ENCODE data around the gene NRG2. TPM values are rescaled to one million over a fixed set of nuclear protein-coding genes. Genes with fewer than 3 reads are reported as not detected.

The NRG2 gene
- total RNA-seq, 1 donor from 2014 or later, result 12.8 TPM

DNA sequence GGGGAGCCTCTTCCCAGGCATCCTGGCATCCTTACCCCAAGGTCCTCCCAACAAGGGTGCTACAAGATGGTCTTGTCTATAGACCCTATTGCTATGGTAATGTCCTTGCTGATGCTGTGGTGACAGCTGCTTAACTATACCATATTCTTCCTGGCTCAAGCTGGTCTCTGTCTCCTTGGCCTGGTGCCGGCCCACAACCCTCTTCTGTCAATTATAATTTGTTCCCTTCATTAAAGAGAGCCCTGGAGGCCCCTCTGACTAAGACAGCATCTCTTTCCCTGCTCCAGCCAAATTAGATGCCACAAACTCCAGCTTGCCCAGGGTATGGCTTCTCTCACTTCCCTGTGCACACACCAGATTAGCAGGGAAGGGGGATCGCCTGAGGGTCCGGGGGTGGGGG, 160.8 kb downstream of the NRG2 start:
- TF ChIP-seq, protein P1, sequence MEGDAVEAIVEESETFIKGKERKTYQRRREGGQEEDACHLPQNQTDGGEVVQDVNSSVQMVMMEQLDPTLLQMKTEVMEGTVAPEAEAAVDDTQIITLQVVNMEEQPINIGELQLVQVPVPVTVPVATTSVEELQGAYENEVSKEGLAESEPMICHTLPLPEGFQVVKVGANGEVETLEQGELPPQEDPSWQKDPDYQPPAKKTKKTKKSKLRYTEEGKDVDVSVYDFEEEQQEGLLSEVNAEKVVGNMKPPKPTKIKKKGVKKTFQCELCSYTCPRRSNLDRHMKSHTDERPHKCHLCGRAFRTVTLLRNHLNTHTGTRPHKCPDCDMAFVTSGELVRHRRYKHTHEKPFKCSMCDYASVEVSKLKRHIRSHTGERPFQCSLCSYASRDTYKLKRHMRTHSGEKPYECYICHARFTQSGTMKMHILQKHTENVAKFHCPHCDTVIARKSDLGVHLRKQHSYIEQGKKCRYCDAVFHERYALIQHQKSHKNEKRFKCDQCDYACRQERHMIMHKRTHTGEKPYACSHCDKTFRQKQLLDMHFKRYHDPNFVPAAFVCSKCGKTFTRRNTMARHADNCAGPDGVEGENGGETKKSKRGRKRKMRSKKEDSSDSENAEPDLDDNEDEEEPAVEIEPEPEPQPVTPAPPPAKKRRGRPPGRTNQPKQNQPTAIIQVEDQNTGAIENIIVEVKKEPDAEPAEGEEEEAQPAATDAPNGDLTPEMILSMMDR (IDR thresholded peaks at IDR 0.05), result no peak
- DNase-seq (ENCODE audit: low spot score in 2 of 2), result no peak
- H3K4me1 ChIP-seq, result no peaks in the 10 kb centered on the region
- H3K4me3 ChIP-seq, result no peak overlapping the region
- no peaks in the 10 kb centered on the region for H3K27me3 ChIP-seq
- no peaks in the 10 kb centered on the region for H3K9me3 ChIP-seq
- H3K36me3 ChIP-seq, result peaks cover 0 to 6% of the 10 kb centered on the region in 2 donors
- intact Hi-C loops (cut with DNase I), result no loop called here
- H3K27ac ChIP-seq, result no peak overlapping the region

DNA sequence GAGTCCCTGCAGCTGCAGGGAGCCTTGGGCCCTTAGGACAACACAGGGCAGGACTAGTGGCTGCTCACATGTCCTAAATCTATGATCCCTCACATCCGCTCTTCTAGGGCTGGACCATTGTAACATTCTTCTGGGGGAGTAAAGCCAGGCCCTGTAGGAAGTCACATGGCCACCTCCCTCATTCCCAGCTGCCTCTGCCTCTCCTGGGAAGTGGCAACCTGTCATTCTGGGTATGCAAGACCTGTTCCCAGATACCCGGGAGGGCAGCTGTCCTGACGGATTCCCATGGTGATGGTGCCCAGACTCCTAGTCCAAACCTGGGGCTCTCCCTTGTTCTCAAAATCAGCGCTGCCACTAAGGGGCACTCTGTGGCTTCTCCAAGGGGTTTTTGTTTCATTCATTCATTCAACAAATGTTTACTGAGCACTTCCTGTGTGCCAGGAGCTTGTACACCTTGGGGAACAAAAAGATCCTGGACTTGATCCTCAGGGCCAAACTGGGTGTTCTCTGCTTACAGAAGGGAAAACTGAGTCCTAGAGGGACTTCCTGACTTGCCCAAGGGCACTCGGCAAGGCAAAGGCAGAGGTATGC, 161.9 kb downstream of the NRG2 start:
- no peaks in the 10 kb centered on the region for H3K9me3 ChIP-seq
- no peaks in the 10 kb centered on the region for H3K27me3 ChIP-seq
- no peak overlapping the region for H3K4me3 ChIP-seq
- no peak for DNase-seq (ENCODE audit: low spot score in 2 of 2)
- H3K4me1 ChIP-seq, result no peaks in the 10 kb centered on the region
- intact Hi-C loops (cut with DNase I), result no loop called here
- H3K36me3 ChIP-seq, result peaks cover 0 to 6% of the 10 kb centered on the region in 2 donors
- TF ChIP-seq, protein P1 (IDR thresholded peaks at IDR 0.05), result no peak
- H3K27ac ChIP-seq, result no peak overlapping the region

DNA sequence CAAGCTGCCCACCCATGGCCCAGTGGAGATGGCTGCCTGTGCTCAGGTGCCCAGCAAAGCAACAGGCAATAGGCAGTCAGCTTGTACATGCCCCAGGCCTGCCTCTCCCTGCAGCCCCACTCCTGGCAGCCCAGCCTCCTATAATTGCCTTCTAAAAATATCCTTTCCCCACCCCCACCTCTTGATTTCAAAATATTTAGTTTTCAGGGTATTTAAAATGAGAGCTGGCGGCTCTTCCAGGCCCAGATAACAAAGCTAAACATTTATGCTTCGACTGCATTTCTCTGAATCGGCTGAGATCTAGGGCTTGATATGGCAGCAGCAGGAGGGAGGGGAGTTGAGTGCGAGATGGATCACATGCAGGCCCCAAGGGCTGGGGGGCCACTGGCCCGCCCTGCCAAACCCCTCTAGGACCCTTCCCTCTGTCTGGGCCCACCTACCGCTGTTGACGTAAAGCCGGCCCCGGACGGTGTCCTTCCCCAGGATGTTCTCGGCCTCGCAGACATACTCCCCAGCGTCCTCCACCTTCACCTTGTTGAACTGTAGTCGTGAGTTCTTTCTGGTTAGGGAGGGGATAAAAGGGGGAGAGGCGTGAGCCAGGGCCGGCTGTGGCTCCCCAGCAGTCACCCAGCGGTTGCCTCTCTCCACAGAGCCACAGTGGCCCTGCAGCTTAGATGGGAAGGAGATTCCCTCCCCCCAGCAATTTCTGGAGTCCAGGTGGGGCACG, 162.5 kb downstream of the NRG2 start:
- TF ChIP-seq, protein P1 (IDR thresholded peaks at IDR 0.05), result no peak
- DNase-seq (ENCODE audit: low spot score in 2 of 2), result no peak

DNA sequence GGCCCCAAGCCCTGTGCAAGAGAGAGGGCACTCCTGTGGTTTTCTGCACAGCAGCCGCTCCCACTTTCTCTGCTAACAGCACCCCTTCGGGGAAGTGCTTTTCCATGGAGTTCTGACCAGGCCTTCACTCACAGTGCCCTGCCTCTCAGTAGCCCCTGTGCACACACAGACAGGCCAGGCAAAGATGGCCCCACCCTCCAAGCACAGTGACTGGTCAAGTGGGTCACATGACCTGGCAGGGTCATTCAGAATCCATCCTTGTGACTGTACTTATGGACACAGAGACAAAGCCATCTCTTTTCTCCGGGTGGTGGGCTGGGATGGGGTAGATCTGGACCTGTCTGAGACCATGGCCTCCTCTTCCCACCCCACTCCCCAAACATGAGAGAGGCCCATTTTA, 165.0 kb downstream of the NRG2 start:
- intact Hi-C loops (cut with DNase I), result no loop called here
- no peak for DNase-seq (ENCODE audit: low spot score in 2 of 2)
- Histone ChIP-seq H3K36me3 (no peaks in the 10 kb centered on the region), H3K27me3 (no peaks in the 10 kb centered on the region), H3K4me3 (no peak overlapping the region), H3K9me3 (no peaks in the 10 kb centered on the region), H3K27ac (no peak overlapping the region), H3K4me1 (no peaks in the 10 kb centered on the region)
- TF ChIP-seq, protein P1 (IDR thresholded peaks at IDR 0.05), result no peak

More for the DNA sequence above, 162.5 kb downstream of the NRG2 start:
- H3K36me3 ChIP-seq, result peaks cover 0 to 6% of the 10 kb centered on the region in 2 donors
- no peak overlapping the region for H3K27ac ChIP-seq
- H3K4me3 ChIP-seq, result no peak overlapping the region
- intact Hi-C loops (cut with DNase I), result no loop called here
- H3K4me1 ChIP-seq, result no peaks in the 10 kb centered on the region
- no peaks in the 10 kb centered on the region for H3K9me3 ChIP-seq
- H3K27me3 ChIP-seq, result no peaks in the 10 kb centered on the region

DNA sequence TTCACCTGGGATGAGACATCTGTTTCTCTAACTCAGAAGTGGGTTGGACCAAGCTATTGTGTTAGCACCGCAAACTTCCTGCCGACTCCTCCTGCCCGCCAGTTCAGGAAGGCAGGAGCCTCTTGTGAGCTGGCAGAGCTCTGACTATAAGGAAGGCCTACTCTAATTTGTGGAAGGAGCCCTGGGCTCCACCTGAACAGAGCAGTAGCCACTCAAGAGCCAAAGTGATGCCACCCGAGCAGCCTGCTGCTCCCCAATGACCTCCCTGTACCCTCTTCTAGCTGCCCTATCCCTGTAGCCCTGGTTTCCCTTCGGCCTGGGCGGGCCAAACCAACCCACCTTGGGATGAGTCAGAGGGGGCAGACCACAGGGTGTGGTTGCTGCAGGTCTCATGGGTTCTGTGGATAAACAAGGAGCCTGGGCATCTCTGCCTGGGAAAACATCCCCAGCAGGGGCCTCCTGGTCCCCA, 165.9 kb downstream of the NRG2 start:
- DNase-seq (ENCODE audit: low spot score in 2 of 2), result no peak
- TF ChIP-seq, protein P1 (IDR thresholded peaks at IDR 0.05), result no peak
- no peak overlapping the region for H3K27ac ChIP-seq
- intact Hi-C loops (cut with DNase I), result no loop called here
- H3K9me3 ChIP-seq, result no peaks in the 10 kb centered on the region
- no peaks in the 10 kb centered on the region for H3K4me1 ChIP-seq
- no peak overlapping the region for H3K4me3 ChIP-seq
- H3K36me3 ChIP-seq, result no peaks in the 10 kb centered on the region
- no peaks in the 10 kb centered on the region for H3K27me3 ChIP-seq

Data from ascending aorta (tissue), 2 donors.